ENCODE data around the gene IMMT. TPM values are rescaled to one million over a fixed set of nuclear protein-coding genes. Genes with fewer than 3 reads are reported as not detected.

Gene IMMT
- total and polyA plus RNA-seq, 2 donors (not counting 3 experiments of a cell fraction or from before 2014, with no cell fraction given) = 35.6 to 112 TPM

GRCh38 chr2:86213699-86214502, 18.6 kb upstream of the IMMT start:
- no peak overlapping the region for H3K27ac ChIP-seq (ENCODE audit: insufficient read depth, low read depth, low read length)
- ChIA-PET POLR2A (no interaction called here), CTCF (interaction anchor here (0.6 to 2.9 kb wide), 7 partner anchors 11 to 159 kb away, joined by 3 to 14 read pairs (median 3); partner anchors contain the start of gene IMMT)
- no peaks in the 10 kb centered on the region for H3K9me3 ChIP-seq (replicated peaks; ENCODE audit: control insufficient read depth, insufficient read depth, low read length)
- no peaks in the 10 kb centered on the region for H3K9me1 ChIP-seq (replicated peaks; ENCODE audit: control insufficient read depth, extremely low read depth, insufficient read depth, low read length)
- H3K79me2 ChIP-seq (ENCODE audit: control insufficient read depth, insufficient read depth, low read length) = no peaks in the 10 kb centered on the region
- BruUV-seq (replicated peaks) = no TSS peak
- dilution Hi-C loops (cut with MboI; ENCODE audit: extremely low pct_ligation_motif_present, low sequenced_read_pairs) = no loop called here
- TF ChIP-seq GATA2 (IDR thresholded peaks at IDR 0.05; ENCODE audit: insufficient read depth, insufficient read length, low read depth, low read length) (no peak), POLR2A (IDR thresholded peaks at IDR 0.05; ENCODE audit: low read depth, low read length) (no peak), MYC (IDR thresholded peaks at IDR 0.05; ENCODE audit: low read depth, low read length) (no peak), POLR2AphosphoS5 (IDR thresholded peaks at IDR 0.05; ENCODE audit: insufficient read depth, low read depth, low read length) (no peak), EZH2 (IDR thresholded peaks at IDR 0.05; ENCODE audit: borderline replicate concordance, low read depth, low read length, severe bottlenecking) (no peak), FOS (IDR thresholded peaks at IDR 0.05; ENCODE audit: borderline replicate concordance, insufficient read depth, low read length) (no peak), JUN (IDR thresholded peaks at IDR 0.05; ENCODE audit: borderline replicate concordance, insufficient read depth, insufficient read length, low read depth) (no peak)
- TF ChIP-seq, protein P1, sequence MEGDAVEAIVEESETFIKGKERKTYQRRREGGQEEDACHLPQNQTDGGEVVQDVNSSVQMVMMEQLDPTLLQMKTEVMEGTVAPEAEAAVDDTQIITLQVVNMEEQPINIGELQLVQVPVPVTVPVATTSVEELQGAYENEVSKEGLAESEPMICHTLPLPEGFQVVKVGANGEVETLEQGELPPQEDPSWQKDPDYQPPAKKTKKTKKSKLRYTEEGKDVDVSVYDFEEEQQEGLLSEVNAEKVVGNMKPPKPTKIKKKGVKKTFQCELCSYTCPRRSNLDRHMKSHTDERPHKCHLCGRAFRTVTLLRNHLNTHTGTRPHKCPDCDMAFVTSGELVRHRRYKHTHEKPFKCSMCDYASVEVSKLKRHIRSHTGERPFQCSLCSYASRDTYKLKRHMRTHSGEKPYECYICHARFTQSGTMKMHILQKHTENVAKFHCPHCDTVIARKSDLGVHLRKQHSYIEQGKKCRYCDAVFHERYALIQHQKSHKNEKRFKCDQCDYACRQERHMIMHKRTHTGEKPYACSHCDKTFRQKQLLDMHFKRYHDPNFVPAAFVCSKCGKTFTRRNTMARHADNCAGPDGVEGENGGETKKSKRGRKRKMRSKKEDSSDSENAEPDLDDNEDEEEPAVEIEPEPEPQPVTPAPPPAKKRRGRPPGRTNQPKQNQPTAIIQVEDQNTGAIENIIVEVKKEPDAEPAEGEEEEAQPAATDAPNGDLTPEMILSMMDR (IDR thresholded peaks at IDR 0.05; ENCODE audit: extremely low read depth in 1 of 2, insufficient read depth in 1 of 2, low read depth in 1 of 2, low read length in 2 of 2) = no peak
- TF ChIP-seq, protein P2, sequence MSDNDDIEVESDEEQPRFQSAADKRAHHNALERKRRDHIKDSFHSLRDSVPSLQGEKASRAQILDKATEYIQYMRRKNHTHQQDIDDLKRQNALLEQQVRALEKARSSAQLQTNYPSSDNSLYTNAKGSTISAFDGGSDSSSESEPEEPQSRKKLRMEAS (IDR thresholded peaks at IDR 0.05; ENCODE audit: insufficient read depth, insufficient read length) = no peak
- no peak for FAIRE-seq
- H4K20me1 ChIP-seq (replicated peaks; ENCODE audit: control insufficient read depth, extremely low read depth, insufficient read depth, low read length) = no peaks in the 10 kb centered on the region
- H3K4me3 ChIP-seq (replicated peaks in 1 of 3; ENCODE audit: insufficient read depth in 1 of 3, low read depth in 1 of 3, low read length in 3 of 3) = no peak overlapping the region
- peak; percentile 84 for DNase-seq (ENCODE audit: low read depth, low spot score)
- peaks cover 14% of the 10 kb centered on the region for H3K4me1 ChIP-seq (ENCODE audit: control insufficient read depth, extremely low read depth, insufficient read depth, low read length)
- peak overlapping the region; percentile 21 for H3K4me2 ChIP-seq (ENCODE audit: insufficient read depth, low read length)
- no peak overlapping the region for H3K9ac ChIP-seq (replicated peaks; ENCODE audit: extremely low read depth, insufficient read depth, low read length)
- intact Hi-C loops (cut with micrococcal nuclease) = no loop called here
- peaks cover 0 to 13% of the 10 kb centered on the region in 2 experiments for H3K36me3 ChIP-seq (ENCODE audit: control insufficient read depth in 2 of 2, extremely low read depth in 1 of 2, insufficient read depth in 2 of 2, low read length in 2 of 2)
- H2AFZ ChIP-seq (ENCODE audit: low read depth, low read length) = no peak overlapping the region
- no peaks in the 10 kb centered on the region for H3K27me3 ChIP-seq (ENCODE audit: control insufficient read depth in 2 of 2, insufficient read depth in 2 of 2, low read length in 2 of 2)

Data from endothelial cell of umbilical vein (primary cell).